SK-N-SH (cell line): ENCODE data around the gene CPEB3. TPM values are rescaled to one million over a fixed set of nuclear protein-coding genes. Genes with fewer than 3 reads are reported as not detected.

Source experiments
- CTCF ChIA-PET: fragments of 300-600, 350-600 bp; formaldehyde crosslinking; extraction: SDS; loops from one replicate; lab custom pipeline; 2021; lab: Yijun Ruan, JAX
- POLR2A ChIA-PET: fragments of 350-600 bp; sonication (Branson Sonifier 250); formaldehyde crosslinking; extraction: SDS; loops from one replicate; lab custom pipeline; 2020; ENCODE audit warnings: antibody characterized with exemption, inconsistent platforms; lab: Yijun Ruan, JAX
- DNase-seq: peaks from one replicate; pipeline ENCODE4 v3.0.0; 2012
- H2AFZ ChIP-seq: fragments of 200-600 bp; sonication (generic); 2 replicates; pipeline ENCODE4 v1.8.1; 2016; ENCODE audit warnings: antibody characterized with exemption, mild to moderate bottlenecking, low read depth
- H3F3A ChIP-seq: fragments of 200-600 bp; sonication (generic); replicated peaks from 2 replicates; pipeline ENCODE3; 2016; ENCODE audit warnings: antibody characterized with exemption, mild to moderate bottlenecking; ENCODE audit not compliant: insufficient read depth
- H3K27ac ChIP-seq, 2 experiments: fragments of 200-500 bp in 1 of 2; fragments of 200-600 bp in 1 of 2; sonication (Bioruptor generic) in 1 of 2; sonication (generic), shearing (Covaris generic) in 1 of 2; 2 replicates each; pipeline versions ENCODE4 v1.5.1 to v1.6.1; 2014 to 2016; ENCODE audit warnings: low read depth in 2 of 2, inconsistent platforms in 1 of 2, low read length in 1 of 2, mild to moderate bottlenecking in 1 of 2, mixed read lengths in 1 of 2
- H3K27me3 ChIP-seq: fragments of 200-600 bp; sonication (generic), shearing (Covaris generic); 2 replicates; pipeline ENCODE4 v1.6.1; 2016; ENCODE audit warnings: mixed run types; ENCODE audit not compliant: insufficient read depth
- H3K36me3 ChIP-seq, 2 experiments: fragments of 200-500 bp in 1 of 2; fragments of 200-600 bp in 1 of 2; sonication (Bioruptor generic) in 1 of 2; sonication (generic) in 1 of 2; replicated peaks in 1 of 2; 2 replicates each; pipeline versions ENCODE3 to v1.5.1; 2014 to 2016; ENCODE audit warnings: low read length in 1 of 2, mild to moderate bottlenecking in 1 of 2; ENCODE audit not compliant: insufficient read depth in 2 of 2, control insufficient read depth in 1 of 2
- H3K4me1 ChIP-seq, 2 experiments: fragments of 200-500 bp in 1 of 2; fragments of 200-600 bp in 1 of 2; sonication (Bioruptor generic) in 1 of 2; sonication (generic), shearing (Covaris generic) in 1 of 2; 2 replicates each; pipeline versions ENCODE4 v1.5.1 to v1.6.1; 2014 to 2016; ENCODE audit warnings: low read depth in 1 of 2, low read length in 1 of 2, mixed run types in 1 of 2; ENCODE audit not compliant: insufficient read depth in 2 of 2, control insufficient read depth in 1 of 2
- H3K4me2 ChIP-seq: fragments of 200-600 bp; sonication (generic), shearing (Covaris generic); 2 replicates; pipeline ENCODE4 v1.6.1; 2017; ENCODE audit warnings: mixed run types
- H3K4me3 ChIP-seq, 2 experiments: fragments of 200-500 bp in 1 of 2; fragments of 200-600 bp in 1 of 2; sonication (Bioruptor generic) in 1 of 2; sonication (generic), shearing (Covaris generic) in 1 of 2; 2 replicates each; pipeline versions ENCODE4 v1.5.1 to v1.8.1; 2014 to 2016; ENCODE audit warnings: low read depth in 2 of 2, inconsistent platforms in 1 of 2, low read length in 1 of 2, mild to moderate bottlenecking in 1 of 2, mixed read lengths in 1 of 2, moderate library complexity in 1 of 2
- H3K79me2 ChIP-seq: fragments of 200-600 bp; sonication (generic); 2 replicates; pipeline ENCODE4 v1.8.1; 2017; ENCODE audit warnings: mild to moderate bottlenecking; ENCODE audit not compliant: insufficient read depth
- H3K9ac ChIP-seq: fragments of 200-600 bp; sonication (generic); 2 replicates; pipeline ENCODE4 v1.6.1; 2017; ENCODE audit warnings: mixed run types
- H3K9me2 ChIP-seq: fragments of 200-600 bp; sonication (generic); 2 replicates; pipeline ENCODE4 v1.6.1; 2017; ENCODE audit warnings: mixed run types
- H3K9me3 ChIP-seq: fragments of 200-600 bp; sonication (generic); 2 replicates; pipeline ENCODE4 v1.6.1; 2017; ENCODE audit warnings: mixed run types, mild to moderate bottlenecking, moderate library complexity
- H4K20me1 ChIP-seq: fragments of 200-600 bp; sonication (generic); 2 replicates; pipeline ENCODE4 v1.6.1; 2017; ENCODE audit warnings: mild to moderate bottlenecking, mixed run types; ENCODE audit not compliant: insufficient read depth
- GABPA ChIP-seq: IDR thresholded peaks from 2 replicates; pipeline ENCODE4 v1.4.0; 2012; ENCODE audit warnings: low read depth, mild to moderate bottlenecking
- GATA2 ChIP-seq: sonication (generic); formaldehyde crosslinking; IDR thresholded peaks from 2 replicates; pipeline ENCODE4 v1.5.0; 2020; ENCODE audit warnings: mild to moderate bottlenecking, missing genetic modification reagents
- MAX ChIP-seq: IDR thresholded peaks from 2 replicates; pipeline ENCODE4 v1.4.0; 2012; ENCODE audit warnings: low read depth
- REST ChIP-seq: IDR thresholded peaks from 2 replicates; pipeline ENCODE4 v1.6.1; 2012; ENCODE audit warnings: mild to moderate bottlenecking, low read depth, low read length, moderate library complexity
- SIN3A ChIP-seq: IDR thresholded peaks from 2 replicates; pipeline ENCODE4 v1.6.1; 2012; ENCODE audit warnings: low read depth, mild to moderate bottlenecking, low read length, moderate library complexity, borderline replicate concordance
- TCF12 ChIP-seq: IDR thresholded peaks from 2 replicates; pipeline ENCODE4 v1.4.0; 2012
- ZBTB33 ChIP-seq: IDR thresholded peaks from 2 replicates; pipeline ENCODE4 v1.4.0; 2012; ENCODE audit warnings: low read depth, borderline replicate concordance
- WGBS: methylation state at CpG from one replicate; pipeline ENCODE4 v1.1.6; 2017; ENCODE audit warnings: low lambda C conversion rate; 5-methylcytosine and 5-hydroxymethylcytosine counted together
- polyA plus RNA-seq, 3 experiments: library from polyadenylated mRNA; depleted of rRNA; stranded (reverse); fragments of >200 nt; gene quantifications; 2 replicates each; pipeline ENCODE4 v1.2.3, GENCODE V29; 2012

The CPEB3 gene
- polyA plus RNA-seq, 1 of the 3 experiments (the other 2 are of a cell fraction) = 0.36 TPM

- peaks cover 0 to 4% of the 10 kb centered on the region in 2 experiments; a peak in 2 of 4 replicates for H3K4me1 ChIP-seq
- TF ChIP-seq SIN3A (no peak), REST (no peak), ZBTB33 (no peak), GATA2 (CRISPR knock-in tag) (no peak), MAX (no peak), GABPA (no peak)
- TF ChIP-seq, all 33 proteins: peak for 0
- Histone ChIP-seq H3K27me3 (no peaks in the 10 kb centered on the region), H3K79me2 (no peaks in the 10 kb centered on the region), H3F3A (no peaks in the 10 kb centered on the region), H4K20me1 (no peaks in the 10 kb centered on the region), H3K36me3 (no peaks in the 10 kb centered on the region), H3K4me2 (no peak overlapping the region), H3K9me2 (no peaks in the 10 kb centered on the region), H3K9ac (no peak overlapping the region), H2AFZ (no peak overlapping the region), H3K4me3 (no peak overlapping the region), H3K27ac (0 out of 4 replicates have a peak overlapping the region, but pooled peaks of 1 of the 2 experiments have one; percentile 3), H3K9me3 (no peaks in the 10 kb centered on the region)
- POLR2A ChIA-PET = no interaction called here
- WGBS = 98% methylated on average over 6 of the region's 6 CpGs
- CTCF ChIA-PET = no interaction called here
- no peak for DNase-seq
Observed at GRCh38 chr10:92146781-92147180, 144.1 kb downstream of the CPEB3 start.

GRCh38 chr10:92146107-92146506 lies 144.8 kb downstream of the CPEB3 start:
- peaks cover 0 to 2% of the 10 kb centered on the region in 2 experiments; a peak in 2 of 4 replicates for H3K4me1 ChIP-seq
- H3K79me2 ChIP-seq = no peaks in the 10 kb centered on the region
- no peaks in the 10 kb centered on the region for H3K9me2 ChIP-seq
- H3K36me3 ChIP-seq = no peaks in the 10 kb centered on the region
- no peak overlapping the region for H3K4me2 ChIP-seq
- no peak overlapping the region for H3K9ac ChIP-seq
- POLR2A ChIA-PET = no interaction called here
- H3F3A ChIP-seq = no peaks in the 10 kb centered on the region
- no peaks in the 10 kb centered on the region for H4K20me1 ChIP-seq
- CTCF ChIA-PET = no interaction called here
- no peak for TF ChIP-seq TCF12
- TF ChIP-seq, all 33 proteins: peak for 0
- H3K4me3 ChIP-seq = no peak overlapping the region
- no peak for DNase-seq
- H2AFZ ChIP-seq = no peak overlapping the region
- 0 out of 4 replicates have a peak overlapping the region, but pooled peaks of 1 of the 2 experiments have one; percentile 3 for H3K27ac ChIP-seq
- 91% methylated on average over 1 of the region's 1 CpG for WGBS
- H3K27me3 ChIP-seq = no peaks in the 10 kb centered on the region
- no peaks in the 10 kb centered on the region for H3K9me3 ChIP-seq
